Activated T-helper 1 cell treated with anti-CD3 and anti-CD28 coated beads, Interleukin-12 subunit alpha, Interleukin-12 subunit beta, Interleukin-2, Interleukin-4 antibody, amounts not matched to agents 30 ng/mL and 10 ng/mL and 1 ng/mL, durations not matched to agents 14 hours and 24 hours and 36 hours (primary cell): Measurements from ENCODE around the gene RIT1. TPM values are rescaled to one million over a fixed set of nuclear protein-coding genes. Genes with fewer than 3 reads are reported as not detected.

Experiments used
- DNase-seq: peaks from one replicate; pipeline ENCODE4 v3.0.0; 2021; ENCODE audit warnings: low spot score
- H3K27ac Mint-ChIP-seq: one replicate; pipeline ENCODE4 v1.8.0; 2021; ENCODE audit warnings: mild to moderate bottlenecking, mixed read lengths
- H3K27me3 Mint-ChIP-seq: one replicate; pipeline ENCODE4 v1.8.0; 2022; ENCODE audit warnings: mild to moderate bottlenecking, moderate library complexity, mixed read lengths; ENCODE audit not compliant: insufficient read depth
- H3K36me3 Mint-ChIP-seq: one replicate; pipeline ENCODE4 v1.8.0; 2021; ENCODE audit warnings: low read depth, mixed read lengths
- H3K4me1 Mint-ChIP-seq: one replicate; pipeline ENCODE4 v1.8.0; 2021; ENCODE audit warnings: low read depth, mixed read lengths
- H3K4me3 Mint-ChIP-seq: one replicate; pipeline ENCODE4 v1.8.0; 2021; ENCODE audit warnings: mild to moderate bottlenecking, moderate library complexity, mixed read lengths
- H3K9me3 Mint-ChIP-seq: one replicate; pipeline ENCODE4 v1.8.0; 2021; ENCODE audit warnings: mixed read lengths
- intact Hi-C: fragments of 100-400 bp; cut with micrococcal nuclease; formaldehyde crosslinking; loops from one replicate; pipeline ENCODE4 v1.15.1; 2024
- total RNA-seq: library from RNA; stranded (reverse); gene quantifications from 2 replicates; pipeline ENCODE4 v1.2.3, GENCODE V29; 2022

Gene RIT1, protein sequence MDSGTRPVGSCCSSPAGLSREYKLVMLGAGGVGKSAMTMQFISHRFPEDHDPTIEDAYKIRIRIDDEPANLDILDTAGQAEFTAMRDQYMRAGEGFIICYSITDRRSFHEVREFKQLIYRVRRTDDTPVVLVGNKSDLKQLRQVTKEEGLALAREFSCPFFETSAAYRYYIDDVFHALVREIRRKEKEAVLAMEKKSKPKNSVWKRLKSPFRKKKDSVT
- 20.2 and 22.3 TPM in 2 replicates for total RNA-seq

DNA sequence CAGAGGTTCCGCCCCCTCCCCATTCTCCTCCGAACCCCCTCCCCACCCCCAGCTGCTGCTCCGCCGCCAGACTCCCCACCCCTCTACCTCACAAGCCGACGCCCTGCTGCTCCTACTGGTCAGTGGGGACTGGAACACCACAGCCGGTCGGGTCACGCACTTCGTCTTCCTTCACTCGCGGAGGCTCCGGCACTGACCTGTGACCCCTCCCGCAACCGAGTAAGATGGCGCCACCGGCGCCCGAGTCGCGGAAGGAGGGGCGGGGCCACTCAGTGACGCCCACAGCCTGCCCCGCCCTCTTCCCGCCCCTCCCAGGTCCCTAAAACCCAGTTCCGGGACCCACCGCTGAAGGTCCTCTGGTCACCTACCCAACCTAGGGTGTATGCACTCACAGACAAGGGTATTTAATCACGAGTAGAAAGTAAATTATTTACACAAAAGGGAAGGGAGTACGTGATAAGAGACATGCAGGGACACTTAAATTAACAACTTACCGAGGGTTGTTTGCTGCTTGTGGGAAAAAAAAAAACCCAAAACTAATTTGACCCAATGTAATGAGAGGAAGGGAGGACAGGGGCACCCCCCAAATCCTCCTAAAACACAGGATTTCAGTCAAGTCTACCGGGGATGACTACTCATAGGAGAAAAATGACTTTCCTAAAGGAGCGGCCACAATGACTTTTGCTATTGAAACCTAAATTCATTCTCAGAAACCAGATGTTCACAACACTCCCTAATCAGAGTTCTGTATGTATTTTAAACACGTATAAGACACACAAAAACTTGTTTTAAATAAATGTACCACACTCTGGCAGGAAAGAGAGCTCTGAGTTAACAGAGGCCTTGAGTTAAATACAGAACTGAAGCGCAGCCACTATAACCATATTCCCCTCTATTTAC lies at the start of gene RIT1:
Gene RIT1 (minus strand): TSS at position 194 of the 900 bp plus-strand sequence. CDS start 588 bp downstream, outside the sequence.
- no peaks in the 10 kb centered on the region for H3K9me3 Mint-ChIP-seq
- H3K36me3 Mint-ChIP-seq = peaks cover 39% of the 10 kb centered on the region
- peak within 1 kb of the TSS; percentile 97 for H3K27ac Mint-ChIP-seq
- intact Hi-C loops = loop anchor here (1.0 to 10.0 kb wide), 8 partner anchors 23 to 588 kb away; partner anchors contain the start of genes KHDC4, LAMTOR2, SMG5 and SYT11
- H3K4me3 Mint-ChIP-seq = peak within 1 kb of the TSS; percentile 98
- H3K27me3 Mint-ChIP-seq = peaks cover 2% of the 10 kb centered on the region
- H3K4me1 Mint-ChIP-seq = peaks cover 23% of the 10 kb centered on the region
- peak; percentile 81 for DNase-seq

DNA sequence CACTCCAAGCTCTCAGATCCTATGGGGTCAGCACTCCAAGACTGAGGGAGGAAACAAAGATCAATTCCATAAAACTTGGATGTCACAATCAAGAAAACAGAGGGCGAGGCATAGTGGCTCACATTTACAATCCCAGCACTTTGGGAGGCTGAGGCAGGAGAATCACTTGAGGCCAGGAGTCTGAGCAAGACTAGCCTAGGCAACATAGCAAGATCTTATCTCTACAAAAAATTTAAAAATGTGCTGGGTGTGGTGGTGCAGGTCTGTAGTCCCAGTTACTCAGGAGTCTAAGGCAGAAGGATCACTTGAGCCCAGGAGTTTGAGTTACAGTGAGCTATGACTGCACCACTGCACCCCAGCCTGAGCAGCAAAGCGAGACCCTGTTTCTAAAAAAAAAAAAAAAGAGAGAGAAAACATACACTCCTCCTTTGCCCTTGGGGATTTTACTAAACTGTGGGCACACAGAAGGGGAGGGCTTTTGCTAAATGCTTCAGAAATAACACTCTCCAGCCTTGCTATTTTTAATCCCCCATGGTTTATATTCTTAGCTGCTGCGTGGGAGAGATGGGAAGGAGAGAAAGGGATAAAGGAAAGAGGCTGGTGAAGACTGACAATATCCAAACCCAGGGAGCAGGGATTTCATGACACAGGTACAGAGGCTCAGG lies 49.1 kb upstream of the RIT1 start:
- Mint-ChIP-seq H3K27me3 (no peaks in the 10 kb centered on the region), H3K4me3 (no peak overlapping the region)

DNA sequence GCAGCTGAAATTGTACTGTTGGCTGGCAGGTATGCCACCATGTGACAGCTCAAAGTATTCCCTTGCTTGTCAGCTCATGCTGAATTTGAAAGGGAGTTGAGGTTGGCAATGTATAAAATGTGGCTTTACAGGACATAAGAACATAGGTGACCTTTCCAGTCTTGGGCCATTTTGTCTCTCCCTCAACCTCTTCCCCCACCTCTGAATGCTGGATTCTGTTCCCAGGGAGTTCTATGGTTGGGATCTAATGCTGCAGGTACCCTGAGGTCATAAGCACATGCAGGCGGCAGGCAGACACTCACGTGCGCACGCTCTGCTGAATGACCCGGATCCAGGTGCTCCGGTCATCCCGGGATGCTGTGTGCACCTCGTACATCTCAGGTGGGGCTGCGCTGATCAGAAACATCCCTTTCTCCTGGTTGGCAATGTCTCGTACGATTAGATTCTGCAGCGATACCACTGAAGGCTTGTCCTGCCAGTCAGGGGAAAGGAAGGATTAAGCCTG lies 46.3 kb upstream of the RIT1 start:
- Mint-ChIP-seq H3K9me3 (no peaks in the 10 kb centered on the region), H3K36me3 (peaks cover 47% of the 10 kb centered on the region), H3K4me1 (peaks cover 8% of the 10 kb centered on the region), H3K27ac (peak overlapping the region; percentile 26), H3K4me3 (no peak overlapping the region), H3K27me3 (no peaks in the 10 kb centered on the region)
- no peak for DNase-seq
- intact Hi-C loops = no loop called here

More for the DNA sequence above, 49.1 kb upstream of the RIT1 start:
- H3K9me3 Mint-ChIP-seq = no peaks in the 10 kb centered on the region
- no peak for DNase-seq
- peak overlapping the region; percentile 58 for H3K27ac Mint-ChIP-seq
- peaks cover 55% of the 10 kb centered on the region for H3K36me3 Mint-ChIP-seq
- H3K4me1 Mint-ChIP-seq = peaks cover 8% of the 10 kb centered on the region
- intact Hi-C loops = no loop called here

DNA sequence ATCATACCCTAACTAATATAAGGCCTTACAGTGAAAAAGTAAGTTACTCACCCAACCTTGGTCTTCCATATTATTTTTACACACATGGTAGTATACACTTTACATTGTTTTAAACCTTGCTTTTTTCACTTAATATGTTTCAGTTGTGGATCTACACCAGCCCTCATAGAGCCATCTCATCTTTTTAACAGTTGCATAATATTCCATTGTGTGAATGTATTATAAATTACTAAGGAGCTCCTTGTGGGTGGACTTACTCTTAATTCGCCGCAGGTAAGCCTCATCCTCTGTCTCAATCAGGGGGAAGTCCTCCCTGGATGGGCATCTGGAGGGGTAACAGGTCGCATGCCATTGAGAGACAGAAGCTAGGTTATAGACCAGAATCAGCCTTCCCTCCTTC lies 43.5 kb upstream of the RIT1 start:
- Mint-ChIP-seq H3K9me3 (no peaks in the 10 kb centered on the region), H3K4me1 (no peaks in the 10 kb centered on the region), H3K27ac (no peak overlapping the region), H3K36me3 (peaks cover 46% of the 10 kb centered on the region), H3K27me3 (no peaks in the 10 kb centered on the region), H3K4me3 (no peak overlapping the region)
- intact Hi-C loops = no loop called here
- DNase-seq = no peak

DNA sequence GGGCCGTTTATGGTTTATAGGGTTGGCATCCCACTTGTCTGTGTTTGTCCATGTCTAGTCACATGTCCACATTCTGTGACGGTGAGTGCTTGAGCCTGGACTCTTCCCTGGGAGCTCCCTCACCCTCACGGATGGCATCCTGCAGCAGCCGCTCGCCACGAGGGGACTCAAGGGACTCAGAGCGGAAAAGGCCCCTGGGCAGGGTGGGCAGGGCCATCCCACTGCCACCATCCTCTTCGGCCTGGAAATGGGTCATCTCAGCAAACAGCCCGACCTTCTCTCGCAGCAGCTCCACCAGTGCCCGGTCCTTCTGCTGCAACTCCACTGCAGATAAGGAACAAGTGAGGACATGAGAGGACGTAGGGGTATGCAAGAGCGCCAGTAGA lies 41.3 kb upstream of the RIT1 start:
- H3K27ac Mint-ChIP-seq = no peak overlapping the region
- H3K36me3 Mint-ChIP-seq = peaks cover 42% of the 10 kb centered on the region
- peaks cover 5% of the 10 kb centered on the region for H3K4me1 Mint-ChIP-seq
- H3K27me3 Mint-ChIP-seq = no peaks in the 10 kb centered on the region
- H3K4me3 Mint-ChIP-seq = no peak overlapping the region
- DNase-seq = no peak
- intact Hi-C loops = no loop called here
- H3K9me3 Mint-ChIP-seq = no peaks in the 10 kb centered on the region

DNA sequence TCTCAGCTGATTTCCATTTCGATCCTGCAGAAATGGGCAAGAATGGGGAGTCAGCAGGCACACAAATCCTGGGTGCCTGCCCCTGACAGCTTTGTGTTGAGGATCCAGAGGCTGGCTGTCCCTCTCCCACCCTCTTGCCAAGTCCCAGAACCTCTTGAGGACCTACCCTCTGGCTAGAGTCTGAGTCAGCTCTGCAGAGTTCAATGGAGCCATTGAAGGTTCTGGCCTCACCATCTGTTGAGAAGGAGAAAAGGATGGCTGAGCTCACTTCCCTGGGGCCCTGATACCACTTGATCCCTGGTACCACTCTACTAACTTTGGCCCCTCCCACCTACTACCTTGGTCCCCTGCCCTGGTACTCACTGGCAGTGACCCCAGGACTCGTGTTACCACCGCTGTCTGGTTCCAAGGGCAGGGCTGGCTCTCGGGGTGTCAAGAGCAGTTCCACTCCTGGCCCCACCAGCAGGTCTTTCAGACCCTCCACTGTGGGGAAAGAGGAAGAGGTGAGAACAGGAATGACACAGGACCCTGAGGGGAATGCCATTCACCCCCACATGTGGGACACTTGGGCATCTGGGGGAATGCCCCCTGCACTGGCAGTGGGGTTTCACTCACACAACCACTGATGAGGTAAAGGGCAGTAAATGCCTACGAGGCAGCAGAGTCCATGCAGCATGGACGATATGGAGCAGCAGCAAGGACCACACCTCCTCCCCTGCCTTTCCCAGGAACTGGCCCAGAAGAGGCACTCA lies 40.8 kb upstream of the RIT1 start:
- Mint-ChIP-seq H3K9me3 (no peaks in the 10 kb centered on the region), H3K4me3 (no peak overlapping the region), H3K27me3 (no peaks in the 10 kb centered on the region), H3K36me3 (peaks cover 41% of the 10 kb centered on the region), H3K4me1 (peaks cover 10% of the 10 kb centered on the region), H3K27ac (peak overlapping the region; percentile 48)
- intact Hi-C loops = no loop called here
- DNase-seq = no peak

DNA sequence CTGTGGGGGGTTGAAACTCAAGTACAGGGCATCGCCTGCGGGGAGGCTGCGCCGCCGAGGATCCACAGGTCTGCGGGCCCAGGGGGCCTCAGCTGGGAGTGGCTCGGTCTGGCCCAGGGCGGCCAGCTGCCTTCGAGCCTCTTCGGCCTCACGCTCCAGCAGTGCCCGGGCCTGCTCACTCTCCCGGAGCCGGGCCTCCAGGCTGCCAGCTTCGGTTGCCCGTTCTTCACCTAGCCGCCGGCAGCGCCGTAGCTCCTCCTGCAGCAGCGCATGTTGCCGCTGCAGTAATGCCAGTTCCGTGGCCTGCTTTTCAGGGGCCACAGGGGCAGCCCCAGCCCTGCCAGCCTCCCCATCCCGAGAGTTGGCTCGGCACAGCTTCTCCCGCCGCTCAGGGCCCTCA lies 39.7 kb upstream of the RIT1 start:
- Mint-ChIP-seq H3K4me3 (no peak overlapping the region), H3K36me3 (peaks cover 52% of the 10 kb centered on the region), H3K4me1 (peaks cover 21% of the 10 kb centered on the region), H3K9me3 (no peaks in the 10 kb centered on the region), H3K27ac (peak overlapping the region; percentile 48), H3K27me3 (no peaks in the 10 kb centered on the region)
- intact Hi-C loops = no loop called here
- DNase-seq = no peak

DNA sequence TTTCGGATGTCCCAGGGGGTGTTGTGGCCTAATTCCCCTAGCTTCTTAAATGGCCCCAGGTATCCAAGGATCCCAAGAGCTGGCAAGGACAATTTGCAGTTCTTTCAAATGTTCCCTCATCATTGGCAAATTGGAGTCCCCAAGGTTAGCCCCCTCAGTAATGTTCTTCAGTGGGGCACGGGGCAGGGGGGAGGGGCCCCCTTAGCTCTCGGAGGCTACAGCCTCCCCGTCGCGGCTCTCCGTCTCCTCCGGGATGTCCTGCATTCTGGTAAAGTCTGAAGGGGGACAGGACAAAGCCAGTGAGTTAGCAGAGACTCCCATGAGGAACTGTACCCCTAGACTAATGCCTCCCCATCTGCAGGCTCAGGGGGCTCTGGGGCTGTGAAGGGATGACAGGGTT lies 36.6 kb upstream of the RIT1 start:
- Mint-ChIP-seq H3K27ac (peak overlapping the region; percentile 43), H3K36me3 (peaks cover 51% of the 10 kb centered on the region), H3K4me1 (peaks cover 31% of the 10 kb centered on the region), H3K4me3 (no peak overlapping the region), H3K9me3 (no peaks in the 10 kb centered on the region), H3K27me3 (no peaks in the 10 kb centered on the region)
- intact Hi-C loops = no loop called here
- no peak for DNase-seq

DNA sequence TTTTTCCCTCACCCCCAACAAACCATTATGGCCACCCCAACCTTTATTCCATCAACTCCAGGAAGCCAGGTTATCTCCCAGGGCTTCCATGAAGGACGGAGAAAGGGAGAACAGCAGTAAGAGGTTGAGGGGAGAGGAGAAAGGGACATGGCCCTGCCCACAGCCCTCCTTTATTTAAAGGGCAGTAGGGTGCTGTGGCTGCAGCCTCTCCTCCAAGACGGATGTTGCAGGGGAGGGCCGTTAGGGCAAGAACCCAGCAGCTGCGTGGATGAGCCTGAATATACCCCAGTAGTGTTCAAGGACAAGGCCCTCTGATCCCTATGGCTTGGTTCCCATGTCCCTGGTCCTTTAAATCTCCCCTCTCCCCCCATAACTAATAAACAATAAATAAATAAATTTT lies 36.1 kb upstream of the RIT1 start:
- Mint-ChIP-seq H3K9me3 (no peaks in the 10 kb centered on the region), H3K4me1 (peaks cover 34% of the 10 kb centered on the region), H3K4me3 (peak overlapping the region; percentile 59), H3K27me3 (no peaks in the 10 kb centered on the region), H3K36me3 (peaks cover 49% of the 10 kb centered on the region), H3K27ac (peak overlapping the region; percentile 86)
- DNase-seq = no peak
- intact Hi-C loops = no loop called here

DNA sequence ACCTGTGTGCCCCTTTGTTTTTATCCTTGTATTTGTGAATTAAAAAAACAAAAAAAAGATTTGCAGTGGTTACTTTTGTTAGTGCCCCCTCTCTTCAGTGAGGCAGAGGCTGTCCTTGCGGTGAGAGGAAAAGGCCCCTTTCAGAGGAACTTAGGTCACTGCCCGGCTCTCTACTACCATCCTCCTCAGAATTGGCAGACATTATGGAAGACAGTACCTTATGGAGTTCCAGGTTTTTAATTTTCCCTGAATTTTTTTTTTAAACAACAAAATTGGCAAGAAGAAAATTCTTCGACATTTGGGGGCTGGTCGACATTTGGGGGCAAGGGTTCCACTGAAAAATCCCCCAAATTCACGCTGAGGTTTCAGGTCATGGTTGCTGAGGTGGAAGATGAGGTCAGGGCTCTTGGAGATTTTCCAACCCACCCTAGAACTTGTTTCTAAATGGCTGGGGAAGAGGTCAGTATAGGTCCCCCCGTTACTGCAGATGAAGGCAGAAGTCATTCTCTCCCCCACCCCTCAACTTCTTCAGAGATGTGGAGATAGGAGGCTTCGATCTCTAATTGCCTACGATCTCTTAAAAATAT lies 35.6 kb upstream of the RIT1 start:
- intact Hi-C loops = loop anchor here (1.0 kb wide), 4 partner anchors 8 to 35 kb away; partner anchors contain the start of genes KHDC4 and RIT1
- H3K4me1 Mint-ChIP-seq = peaks cover 40% of the 10 kb centered on the region
- peak overlapping the region; percentile 86 for H3K27ac Mint-ChIP-seq
- DNase-seq = no peak
- H3K9me3 Mint-ChIP-seq = no peaks in the 10 kb centered on the region
- peaks cover 44% of the 10 kb centered on the region for H3K36me3 Mint-ChIP-seq
- H3K4me3 Mint-ChIP-seq = peak overlapping the region; percentile 59
- H3K27me3 Mint-ChIP-seq = no peaks in the 10 kb centered on the region

DNA sequence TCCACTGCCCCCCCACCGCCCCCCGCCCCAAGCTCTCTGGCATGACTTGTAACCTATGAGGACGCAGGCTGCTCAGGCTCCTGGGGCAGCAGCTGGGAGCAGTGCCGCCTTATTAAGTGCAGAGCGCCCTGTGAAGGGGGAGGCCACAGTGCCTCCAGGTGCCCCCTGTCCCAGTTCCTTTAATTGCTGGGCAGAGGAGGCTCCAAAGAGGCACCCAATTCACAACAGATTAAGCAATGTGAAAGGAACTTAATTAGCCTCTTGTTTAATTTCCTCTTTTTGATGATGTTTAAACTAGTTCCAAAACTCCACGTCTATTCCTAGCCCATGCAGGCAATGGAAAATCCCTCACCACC lies 33.3 kb upstream of the RIT1 start:
- Mint-ChIP-seq H3K27me3 (no peaks in the 10 kb centered on the region), H3K27ac (peak overlapping the region; percentile 67), H3K4me3 (no peak overlapping the region), H3K9me3 (no peaks in the 10 kb centered on the region), H3K36me3 (peaks cover 30% of the 10 kb centered on the region), H3K4me1 (peaks cover 60% of the 10 kb centered on the region)
- no peak for DNase-seq
- intact Hi-C loops = no loop called here

DNA sequence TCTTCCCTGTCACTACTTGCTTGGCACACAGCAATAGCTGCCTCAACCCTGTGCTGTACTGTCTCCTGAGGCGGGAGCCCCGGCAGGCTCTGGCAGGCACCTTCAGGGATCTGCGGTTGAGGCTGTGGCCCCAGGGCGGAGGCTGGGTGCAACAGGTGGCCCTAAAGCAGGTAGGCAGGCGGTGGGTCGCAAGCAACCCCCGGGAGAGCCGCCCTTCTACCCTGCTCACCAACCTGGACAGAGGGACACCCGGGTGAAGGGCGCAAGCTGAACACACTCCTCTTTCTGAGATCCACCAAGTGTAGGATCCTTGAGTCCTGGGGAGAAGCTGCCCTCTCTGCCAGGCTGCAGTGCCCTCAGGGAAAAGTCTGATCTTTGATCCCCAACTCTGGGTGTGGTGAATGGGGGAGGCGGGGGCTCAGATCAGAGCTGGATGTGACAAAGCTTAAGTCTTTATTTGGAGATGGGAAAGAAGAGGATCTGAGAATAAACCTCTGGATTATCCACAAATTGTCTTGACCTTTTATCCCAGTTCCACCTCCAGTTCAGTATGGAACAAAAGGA lies 31.5 kb upstream of the RIT1 start:
- Mint-ChIP-seq H3K27me3 (no peaks in the 10 kb centered on the region), H3K4me3 (no peak overlapping the region), H3K9me3 (no peaks in the 10 kb centered on the region), H3K4me1 (peaks cover 62% of the 10 kb centered on the region), H3K36me3 (peaks cover 24% of the 10 kb centered on the region), H3K27ac (peak overlapping the region; percentile 88)
- intact Hi-C loops = no loop called here
- no peak for DNase-seq
